GM12878 (cell line): ENCODE measurements around the gene MAN2C1.

Experiments used
- ATF3 ChIP-seq: IDR thresholded peaks from 2 replicates; pipeline ENCODE4 v1.6.1; 2011; ENCODE audit warnings: low read depth, mild to moderate bottlenecking, low read length, moderate library complexity, borderline replicate concordance; ENCODE audit errors: extremely low read depth
- CTCF ChIP-seq, 3 experiments: IDR thresholded peaks in 2 of 3; conservative IDR thresholded peaks in 1 of 3; 2 replicates each; pipeline ENCODE4 v1.5.1; 2011; ENCODE audit warnings: low read depth in 3 of 3, low read length in 3 of 3, mild to moderate bottlenecking in 3 of 3, control low read depth in 2 of 3, moderate library complexity in 2 of 3, inconsistent platforms in 1 of 3, mixed read lengths in 1 of 3; ENCODE audit not compliant: control insufficient read depth in 2 of 3, insufficient read depth in 1 of 3; ENCODE audit errors: extremely low read depth in 1 of 3
- EZH2 ChIP-seq: IDR thresholded peaks from 2 replicates; pipeline ENCODE4 v1.6.1; 2012; ENCODE audit warnings: low read depth, mild to moderate bottlenecking, control low read depth, inconsistent platforms, low read length, borderline replicate concordance; ENCODE audit not compliant: control insufficient read depth
- FOS ChIP-seq: IDR thresholded peaks from 3 replicates; pipeline ENCODE4 v1.6.1; 2011; ENCODE audit warnings: borderline replicate concordance; ENCODE audit not compliant: insufficient read length; ENCODE audit errors: extremely low read depth
- POU2F2 ChIP-seq: IDR thresholded peaks from 3 replicates; pipeline ENCODE4 v1.6.1; 2011; ENCODE audit warnings: low read depth, mild to moderate bottlenecking, low read length, borderline replicate concordance
- TCF12 ChIP-seq: IDR thresholded peaks from 2 replicates; pipeline ENCODE4 v1.6.1; 2011; ENCODE audit warnings: low read depth, mild to moderate bottlenecking, low read length
- TCF7 ChIP-seq: IDR thresholded peaks from 2 replicates; pipeline ENCODE4 v1.6.1; 2014; ENCODE audit warnings: antibody characterized with exemption, borderline replicate concordance

- TF ChIP-seq FOS = peak; percentile 7
- TF ChIP-seq CTCF (IDR thresholded peaks at IDR 0.05 in 2 of 3, conservative IDR thresholded peaks at IDR 0.05 in 1 of 3; ENCODE audit: control insufficient read depth in 2 of 3, extremely low read depth in 1 of 3, insufficient read depth in 1 of 3, low read depth in 3 of 3, low read length in 3 of 3) = no peak
- TF ChIP-seq TCF12 = peak; percentile 69; the same call in 1 of the 2 replicates
- TF ChIP-seq ATF3 = peak; percentile 96
- TF ChIP-seq POU2F2 = 0 out of 3 replicates have a peak, but pooled peaks have one; percentile 35
- TF ChIP-seq EZH2 = no peak
- TF ChIP-seq TCF7 = no peak
Observed at GRCh38 chr15:75335705-75336355, 32.6 kb downstream of the MAN2C1 start, which contains the start of gene COMMD4.
